ENCODE results near the gene ALOXE3. TPM values are rescaled to one million over a fixed set of nuclear protein-coding genes. Genes with fewer than 3 reads are reported as not detected.

ALOXE3 gene
- total RNA-seq, 2 donors from 2014 or later: not detected

GRCh38 chr17:8133941-8134340 is 15.6 kb upstream of the ALOXE3 start:
- peaks cover 5 to 11% of the 10 kb centered on the region in 2 donors for H3K4me1 ChIP-seq (ENCODE audit: control insufficient read depth in 1 of 2, low read depth in 2 of 2)
- H3K36me3 ChIP-seq: no peaks in the 10 kb centered on the region
- no peaks in the 10 kb centered on the region for H3K9me3 ChIP-seq
- no peak for DNase-seq (ENCODE audit: low spot score)
- H3K27ac ChIP-seq: no peak overlapping the region
- H3K4me3 ChIP-seq: no peak overlapping the region
- H3K27me3 ChIP-seq (replicated peaks; ENCODE audit: insufficient read depth): no peaks in the 10 kb centered on the region
- no peak for TF ChIP-seq CTCF (IDR thresholded peaks at IDR 0.05)
- no peak for ATAC-seq (ENCODE audit: insufficient number of reproducible peaks, low FRiP score, low read depth)

- no peaks in the 10 kb centered on the region for H3K9me3 ChIP-seq
- ATAC-seq (ENCODE audit: insufficient number of reproducible peaks, low FRiP score, low read depth): no peak
- no peaks in the 10 kb centered on the region for H3K36me3 ChIP-seq
- H3K27ac ChIP-seq: no peak overlapping the region
- no peak overlapping the region for H3K4me3 ChIP-seq
- no peak for DNase-seq (ENCODE audit: low spot score)
- TF ChIP-seq CTCF (IDR thresholded peaks at IDR 0.05): no peak
- H3K4me1 ChIP-seq (ENCODE audit: control insufficient read depth in 1 of 2, low read depth in 2 of 2): peaks cover 5 to 10% of the 10 kb centered on the region in 2 donors
- H3K27me3 ChIP-seq (replicated peaks; ENCODE audit: insufficient read depth): no peaks in the 10 kb centered on the region
These were observed 15.1 kb upstream of the ALOXE3 start for GRCh38 chr17:8133399-8133798.

- Histone ChIP-seq H3K27ac (no peak overlapping the region), H3K9me3 (no peaks in the 10 kb centered on the region), H3K4me3 (no peak overlapping the region), H3K36me3 (no peaks in the 10 kb centered on the region), H3K27me3 (replicated peaks; ENCODE audit: insufficient read depth) (no peaks in the 10 kb centered on the region), H3K4me1 (ENCODE audit: control insufficient read depth in 1 of 2, low read depth in 2 of 2) (no peaks in the 10 kb centered on the region)
- ATAC-seq (ENCODE audit: insufficient number of reproducible peaks, low FRiP score, low read depth) (no peak), DNase-seq (ENCODE audit: low spot score) (no peak)
- no peak for TF ChIP-seq CTCF (IDR thresholded peaks at IDR 0.05)
These were observed 13.6 kb upstream of the ALOXE3 start for GRCh38 chr17:8131844-8132441.

DNA sequence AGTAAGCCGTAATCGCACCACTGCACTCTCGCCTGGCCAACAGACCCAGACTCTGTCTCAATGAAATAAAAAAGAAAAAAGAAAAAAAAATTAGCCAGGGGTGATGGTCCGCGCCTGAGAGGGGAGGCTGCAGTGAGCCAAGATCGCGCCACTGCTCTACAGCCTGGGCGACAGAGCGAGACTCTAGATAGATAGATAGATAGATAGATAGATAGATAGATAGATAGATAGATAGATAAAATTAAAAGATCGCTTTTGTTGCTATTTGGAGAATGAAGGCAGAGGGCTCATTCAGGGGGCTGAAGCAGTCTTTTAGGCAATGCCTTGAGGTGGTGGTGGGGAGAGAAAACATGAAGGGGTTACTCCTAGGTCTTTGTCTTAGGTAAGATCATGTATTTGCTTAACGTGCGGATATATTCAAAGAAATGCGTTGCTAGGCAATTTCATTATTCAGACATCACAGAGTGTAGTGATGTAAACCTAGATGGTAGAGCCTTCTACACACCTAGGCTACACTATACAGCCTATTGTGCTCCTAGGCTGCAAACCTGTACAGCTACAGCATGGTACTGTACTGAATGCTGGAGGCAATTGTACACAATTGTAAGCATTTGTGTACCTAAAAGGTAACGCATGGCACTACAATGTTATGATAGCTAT is 9.9 kb upstream of the ALOXE3 start:
- H3K4me3 ChIP-seq: no peak overlapping the region
- H3K27me3 ChIP-seq (replicated peaks; ENCODE audit: insufficient read depth): no peaks in the 10 kb centered on the region
- peaks cover 22 to 29% of the 10 kb centered on the region in 2 donors for H3K4me1 ChIP-seq (ENCODE audit: control insufficient read depth in 1 of 2, low read depth in 2 of 2)
- no peaks in the 10 kb centered on the region for H3K9me3 ChIP-seq
- ATAC-seq (ENCODE audit: insufficient number of reproducible peaks, low FRiP score, low read depth): no peak
- DNase-seq (ENCODE audit: low spot score): no peak
- TF ChIP-seq CTCF (IDR thresholded peaks at IDR 0.05): no peak
- H3K36me3 ChIP-seq: no peaks in the 10 kb centered on the region
- H3K27ac ChIP-seq: no peak overlapping the region

GRCh38 chr17:8126491-8127066 is 8.3 kb upstream of the ALOXE3 start:
- Histone ChIP-seq H3K36me3 (no peaks in the 10 kb centered on the region), H3K4me1 (ENCODE audit: control insufficient read depth in 1 of 2, low read depth in 2 of 2) (peaks cover 34 to 44% of the 10 kb centered on the region in 2 donors), H3K4me3 (peak overlapping the region; percentile 80), H3K27me3 (replicated peaks; ENCODE audit: insufficient read depth) (no peaks in the 10 kb centered on the region), H3K9me3 (no peaks in the 10 kb centered on the region), H3K27ac (peak overlapping the region in 1 of 2 donors; percentile 37)
- ATAC-seq (ENCODE audit: insufficient number of reproducible peaks, low FRiP score, low read depth): no peak
- no peak for DNase-seq (ENCODE audit: low spot score)
- TF ChIP-seq CTCF (IDR thresholded peaks at IDR 0.05): no peak
